ENCODE results near the gene CYB5D1.

CYB5D1 gene

GRCh38 chr17:7888184-7888920 is 30.5 kb downstream of the CYB5D1 start, which contains the start of gene CHD3:
CHD3 (plus strand) TSS chr17:7888789; CDS start chr17:7889001, 212 bp downstream.
- Histone ChIP-seq H2AFZ (ENCODE audit: low read length) (peak within 1 kb of the TSS; percentile 84), H3K27ac (replicated peaks; ENCODE audit: low read length) (no peak within 1 kb of the TSS), H3K27me3 (ENCODE audit: control insufficient read depth in 3 of 3, insufficient read depth in 3 of 3, low read depth in 1 of 3, low read length in 3 of 3) (no peaks in the 10 kb centered on the region), H2BK15ac (ENCODE audit: low read length) (peak within 1 kb of the TSS; percentile 86), H4K8ac (ENCODE audit: low read depth, low read length) (no peak within 1 kb of the TSS), H3K18ac (ENCODE audit: low read length) (peak within 1 kb of the TSS; percentile 93), H3K4me1 (ENCODE audit: control insufficient read depth in 2 of 2, insufficient read depth in 1 of 2, low read depth in 1 of 2, low read length in 2 of 2) (peaks cover 31 to 32% of the 10 kb centered on the region in 2 donors), H3K4me2 (ENCODE audit: insufficient read depth, low read length, poor library complexity, severe bottlenecking) (peak within 1 kb of the TSS; percentile 100), H3K4me3 (ENCODE audit: low read length in 2 of 2) (peak within 1 kb of the TSS; percentile 66 to 67), H3K14ac (ENCODE audit: low read length) (peak within 1 kb of the TSS; percentile 86), H2BK120ac (ENCODE audit: low read depth, low read length) (no peak within 1 kb of the TSS), H3K4ac (ENCODE audit: low read length) (no peak within 1 kb of the TSS), H2BK5ac (ENCODE audit: low read length) (peak within 1 kb of the TSS; percentile 63), H3K9ac (ENCODE audit: low read depth, low read length, poor library complexity) (peak within 1 kb of the TSS; percentile 76), H3K23ac (ENCODE audit: low read depth, low read length, poor library complexity) (peak within 1 kb of the TSS; percentile 69), H4K91ac (ENCODE audit: low read depth, low read length, poor library complexity) (no peak within 1 kb of the TSS), H3K79me1 (ENCODE audit: low read depth, low read length) (no peaks in the 10 kb centered on the region), H2AK5ac (ENCODE audit: low read depth, low read length) (peak within 1 kb of the TSS; percentile 40), H3K9me3 (replicated peaks in 1 of 2; ENCODE audit: control insufficient read depth in 2 of 2, insufficient read depth in 1 of 2, low read depth in 1 of 2, low read length in 2 of 2) (no peaks in the 10 kb centered on the region), H3K36me3 (replicated peaks in 1 of 2; ENCODE audit: control insufficient read depth in 2 of 2, insufficient read depth in 2 of 2, low read length in 2 of 2) (peaks cover 5 to 35% of the 10 kb centered on the region in 2 donors), H2BK12ac (ENCODE audit: low read length) (peak within 1 kb of the TSS; percentile 95)
- no peak for DNase-seq (ENCODE audit: low spot score)
- no CpG with 5 or more reads among the region's 18 CpGs for WGBS, 2 donors (ENCODE audit: extremely low coverage in 2 of 2, insufficient read length in 2 of 2, insufficient replicate concordance in 1 of 2)

GRCh38 chr17:7889166-7889955 is 31.6 kb downstream of the CYB5D1 start:
- Histone ChIP-seq H3K23ac (ENCODE audit: low read depth, low read length, poor library complexity) (no peak overlapping the region), H4K91ac (ENCODE audit: low read depth, low read length, poor library complexity) (no peak overlapping the region), H3K79me1 (ENCODE audit: low read depth, low read length) (no peaks in the 10 kb centered on the region), H3K9ac (ENCODE audit: low read depth, low read length, poor library complexity) (no peak overlapping the region), H4K8ac (ENCODE audit: low read depth, low read length) (no peak overlapping the region), H2BK15ac (ENCODE audit: low read length) (no peak overlapping the region), H3K18ac (ENCODE audit: low read length) (peak overlapping the region; percentile 67), H3K4me3 (ENCODE audit: low read length in 2 of 2) (peak overlapping the region in 1 of 2 donors; percentile 6), H3K27ac (replicated peaks; ENCODE audit: low read length) (no peak overlapping the region), H3K9me3 (replicated peaks in 1 of 2; ENCODE audit: control insufficient read depth in 2 of 2, insufficient read depth in 1 of 2, low read depth in 1 of 2, low read length in 2 of 2) (no peaks in the 10 kb centered on the region), H2AFZ (ENCODE audit: low read length) (no peak overlapping the region), H3K14ac (ENCODE audit: low read length) (no peak overlapping the region), H2AK5ac (ENCODE audit: low read depth, low read length) (no peak overlapping the region), H3K36me3 (replicated peaks in 1 of 2; ENCODE audit: control insufficient read depth in 2 of 2, insufficient read depth in 2 of 2, low read length in 2 of 2) (peaks cover 7 to 45% of the 10 kb centered on the region in 2 donors), H2BK5ac (ENCODE audit: low read length) (no peak overlapping the region), H3K4me1 (ENCODE audit: control insufficient read depth in 2 of 2, insufficient read depth in 1 of 2, low read depth in 1 of 2, low read length in 2 of 2) (peaks cover 25 to 31% of the 10 kb centered on the region in 2 donors), H3K4me2 (ENCODE audit: insufficient read depth, low read length, poor library complexity, severe bottlenecking) (no peak overlapping the region), H3K4ac (ENCODE audit: low read length) (no peak overlapping the region), H2BK12ac (ENCODE audit: low read length) (no peak overlapping the region), H3K27me3 (ENCODE audit: control insufficient read depth in 3 of 3, insufficient read depth in 3 of 3, low read depth in 1 of 3, low read length in 3 of 3) (no peaks in the 10 kb centered on the region), H2BK120ac (ENCODE audit: low read depth, low read length) (no peak overlapping the region)
- WGBS, 2 donors (ENCODE audit: extremely low coverage in 2 of 2, insufficient read length in 2 of 2, insufficient replicate concordance in 1 of 2): no CpG with 5 or more reads among the region's 11 CpGs
- DNase-seq (ENCODE audit: low spot score): peak; percentile 66

- Histone ChIP-seq H3K9ac (ENCODE audit: low read depth, low read length, poor library complexity) (no peak overlapping the region), H3K23ac (ENCODE audit: low read depth, low read length, poor library complexity) (no peak overlapping the region), H3K4me2 (ENCODE audit: insufficient read depth, low read length, poor library complexity, severe bottlenecking) (no peak overlapping the region), H3K14ac (ENCODE audit: low read length) (no peak overlapping the region), H4K8ac (ENCODE audit: low read depth, low read length) (no peak overlapping the region), H3K36me3 (replicated peaks in 1 of 2; ENCODE audit: control insufficient read depth in 2 of 2, insufficient read depth in 2 of 2, low read length in 2 of 2) (peaks cover 14 to 78% of the 10 kb centered on the region in 2 donors), H2AK5ac (ENCODE audit: low read depth, low read length) (no peak overlapping the region), H4K91ac (ENCODE audit: low read depth, low read length, poor library complexity) (no peak overlapping the region), H3K9me3 (replicated peaks in 1 of 2; ENCODE audit: control insufficient read depth in 2 of 2, insufficient read depth in 1 of 2, low read depth in 1 of 2, low read length in 2 of 2) (no peaks in the 10 kb centered on the region), H3K27ac (replicated peaks; ENCODE audit: low read length) (no peak overlapping the region), H2BK5ac (ENCODE audit: low read length) (no peak overlapping the region), H3K4me3 (ENCODE audit: low read length in 2 of 2) (no peak overlapping the region), H3K4me1 (ENCODE audit: control insufficient read depth in 2 of 2, insufficient read depth in 1 of 2, low read depth in 1 of 2, low read length in 2 of 2) (peaks cover 13 to 16% of the 10 kb centered on the region in 2 donors), H3K4ac (ENCODE audit: low read length) (no peak overlapping the region), H2BK12ac (ENCODE audit: low read length) (no peak overlapping the region), H3K27me3 (ENCODE audit: control insufficient read depth in 3 of 3, insufficient read depth in 3 of 3, low read depth in 1 of 3, low read length in 3 of 3) (no peaks in the 10 kb centered on the region), H3K79me1 (ENCODE audit: low read depth, low read length) (no peaks in the 10 kb centered on the region), H2BK15ac (ENCODE audit: low read length) (no peak overlapping the region), H3K18ac (ENCODE audit: low read length) (no peak overlapping the region), H2AFZ (ENCODE audit: low read length) (no peak overlapping the region), H2BK120ac (ENCODE audit: low read depth, low read length) (no peak overlapping the region)
- WGBS, 2 donors (ENCODE audit: extremely low coverage in 2 of 2, insufficient read length in 2 of 2, insufficient replicate concordance in 1 of 2): no CpG with 5 or more reads among the region's 15 CpGs
- DNase-seq (ENCODE audit: low spot score): no peak
These were observed 35.5 kb downstream of the CYB5D1 start for GRCh38 chr17:7893187-7893880.

Data from neuronal stem cell (in vitro differentiated cells).